HL-60 (cell line): ENCODE data around the gene TSPEAR.
"Not testable (repeated sequence)": the region's sequence is repeated elsewhere in the genome, so short reads cannot be mapped to it uniquely, and the experiment has no call there.

Source experiments
- DNase-seq, 2 experiments: peaks; one replicate each; pipeline ENCODE4 v3.0.0-alpha.2; 2010 to 2020; ENCODE audit warnings: low read depth in 1 of 2, low spot score in 1 of 2
- H3K27ac ChIP-seq: fragments of 250-450 bp; sonication (Bioruptor Pico); replicated peaks from 2 replicates; pipeline ENCODE4 v1.5.1; 2020; ENCODE audit warnings: mild to moderate bottlenecking, moderate library complexity
- H3K27me3 ChIP-seq: fragments of 250-450 bp; sonication (Bioruptor Pico); 2 replicates; pipeline ENCODE4 v1.5.1; 2021; ENCODE audit warnings: mild to moderate bottlenecking, moderate library complexity; ENCODE audit not compliant: insufficient read depth, poor library complexity, severe bottlenecking
- H3K4me3 ChIP-seq: replicated peaks from 2 replicates; pipeline ENCODE4 v1.5.1; 2011; ENCODE audit warnings: mild to moderate bottlenecking, control low read depth, low read length; ENCODE audit not compliant: insufficient read depth
- GABPA ChIP-seq: IDR thresholded peaks from 2 replicates; pipeline ENCODE4 v1.6.1; 2012; ENCODE audit warnings: low read depth
- POLR2AphosphoS5 ChIP-seq: IDR thresholded peaks from 2 replicates; pipeline ENCODE4 v1.6.1; 2012; ENCODE audit warnings: low read depth
- SPI1 ChIP-seq: IDR thresholded peaks from 2 replicates; pipeline ENCODE4 v1.6.1; 2012; ENCODE audit warnings: low read depth, mild to moderate bottlenecking, borderline replicate concordance
- TF ChIP-seq, protein P1 (sequence below): IDR thresholded peaks from one replicate; pipeline ENCODE4 v1.5.1; 2011; ENCODE audit warnings: low read length, control low read depth, inconsistent platforms; ENCODE audit not compliant: insufficient read depth
- TF ChIP-seq, protein P2 (sequence below): IDR thresholded peaks from 2 replicates; pipeline ENCODE4 v1.6.1; 2012; ENCODE audit warnings: low read depth; ENCODE audit not compliant: insufficient replicate concordance

Gene TSPEAR

DNA sequence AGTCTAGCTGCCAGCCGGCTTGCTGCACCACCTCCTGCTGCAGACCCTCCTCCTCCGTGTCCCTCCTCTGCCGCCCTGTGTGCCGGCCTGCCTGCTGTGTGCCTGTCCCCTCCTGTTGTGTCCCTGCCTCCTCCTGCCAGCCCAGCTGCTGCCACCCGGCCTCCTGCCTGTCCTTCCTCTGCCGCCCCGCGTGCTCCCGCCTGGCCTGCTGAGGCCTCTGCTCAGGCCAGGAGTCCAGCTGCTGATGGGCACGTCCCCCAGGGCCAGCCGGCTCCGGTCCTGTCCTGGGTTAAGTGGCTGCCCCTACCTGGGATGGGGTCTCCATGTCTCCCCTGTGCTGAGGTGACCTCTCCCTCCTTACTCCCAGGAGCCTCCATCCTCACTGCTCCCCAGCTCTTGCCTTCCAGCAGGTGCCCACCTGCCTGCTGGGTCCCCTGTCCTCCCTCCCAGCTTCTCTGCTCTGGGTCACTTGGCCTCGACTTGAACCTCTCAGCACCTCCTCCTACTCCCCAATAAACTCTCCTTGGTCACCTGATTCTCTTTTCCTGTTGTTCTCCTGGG, 98.6 kb downstream of the TSPEAR start:
- DNase-seq, result no peak
- TF ChIP-seq, protein P1, sequence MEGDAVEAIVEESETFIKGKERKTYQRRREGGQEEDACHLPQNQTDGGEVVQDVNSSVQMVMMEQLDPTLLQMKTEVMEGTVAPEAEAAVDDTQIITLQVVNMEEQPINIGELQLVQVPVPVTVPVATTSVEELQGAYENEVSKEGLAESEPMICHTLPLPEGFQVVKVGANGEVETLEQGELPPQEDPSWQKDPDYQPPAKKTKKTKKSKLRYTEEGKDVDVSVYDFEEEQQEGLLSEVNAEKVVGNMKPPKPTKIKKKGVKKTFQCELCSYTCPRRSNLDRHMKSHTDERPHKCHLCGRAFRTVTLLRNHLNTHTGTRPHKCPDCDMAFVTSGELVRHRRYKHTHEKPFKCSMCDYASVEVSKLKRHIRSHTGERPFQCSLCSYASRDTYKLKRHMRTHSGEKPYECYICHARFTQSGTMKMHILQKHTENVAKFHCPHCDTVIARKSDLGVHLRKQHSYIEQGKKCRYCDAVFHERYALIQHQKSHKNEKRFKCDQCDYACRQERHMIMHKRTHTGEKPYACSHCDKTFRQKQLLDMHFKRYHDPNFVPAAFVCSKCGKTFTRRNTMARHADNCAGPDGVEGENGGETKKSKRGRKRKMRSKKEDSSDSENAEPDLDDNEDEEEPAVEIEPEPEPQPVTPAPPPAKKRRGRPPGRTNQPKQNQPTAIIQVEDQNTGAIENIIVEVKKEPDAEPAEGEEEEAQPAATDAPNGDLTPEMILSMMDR, result no peak
- no peak for TF ChIP-seq SPI1
- TF ChIP-seq GABPA, result no peak
- TF ChIP-seq, protein P2, sequence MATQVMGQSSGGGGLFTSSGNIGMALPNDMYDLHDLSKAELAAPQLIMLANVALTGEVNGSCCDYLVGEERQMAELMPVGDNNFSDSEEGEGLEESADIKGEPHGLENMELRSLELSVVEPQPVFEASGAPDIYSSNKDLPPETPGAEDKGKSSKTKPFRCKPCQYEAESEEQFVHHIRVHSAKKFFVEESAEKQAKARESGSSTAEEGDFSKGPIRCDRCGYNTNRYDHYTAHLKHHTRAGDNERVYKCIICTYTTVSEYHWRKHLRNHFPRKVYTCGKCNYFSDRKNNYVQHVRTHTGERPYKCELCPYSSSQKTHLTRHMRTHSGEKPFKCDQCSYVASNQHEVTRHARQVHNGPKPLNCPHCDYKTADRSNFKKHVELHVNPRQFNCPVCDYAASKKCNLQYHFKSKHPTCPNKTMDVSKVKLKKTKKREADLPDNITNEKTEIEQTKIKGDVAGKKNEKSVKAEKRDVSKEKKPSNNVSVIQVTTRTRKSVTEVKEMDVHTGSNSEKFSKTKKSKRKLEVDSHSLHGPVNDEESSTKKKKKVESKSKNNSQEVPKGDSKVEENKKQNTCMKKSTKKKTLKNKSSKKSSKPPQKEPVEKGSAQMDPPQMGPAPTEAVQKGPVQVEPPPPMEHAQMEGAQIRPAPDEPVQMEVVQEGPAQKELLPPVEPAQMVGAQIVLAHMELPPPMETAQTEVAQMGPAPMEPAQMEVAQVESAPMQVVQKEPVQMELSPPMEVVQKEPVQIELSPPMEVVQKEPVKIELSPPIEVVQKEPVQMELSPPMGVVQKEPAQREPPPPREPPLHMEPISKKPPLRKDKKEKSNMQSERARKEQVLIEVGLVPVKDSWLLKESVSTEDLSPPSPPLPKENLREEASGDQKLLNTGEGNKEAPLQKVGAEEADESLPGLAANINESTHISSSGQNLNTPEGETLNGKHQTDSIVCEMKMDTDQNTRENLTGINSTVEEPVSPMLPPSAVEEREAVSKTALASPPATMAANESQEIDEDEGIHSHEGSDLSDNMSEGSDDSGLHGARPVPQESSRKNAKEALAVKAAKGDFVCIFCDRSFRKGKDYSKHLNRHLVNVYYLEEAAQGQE, result no peak
- TF ChIP-seq POLR2AphosphoS5, result no peak
- Histone ChIP-seq H3K4me3 (no peak overlapping the region), H3K27ac (no peak overlapping the region), H3K27me3 (no peaks in the 10 kb centered on the region)

DNA sequence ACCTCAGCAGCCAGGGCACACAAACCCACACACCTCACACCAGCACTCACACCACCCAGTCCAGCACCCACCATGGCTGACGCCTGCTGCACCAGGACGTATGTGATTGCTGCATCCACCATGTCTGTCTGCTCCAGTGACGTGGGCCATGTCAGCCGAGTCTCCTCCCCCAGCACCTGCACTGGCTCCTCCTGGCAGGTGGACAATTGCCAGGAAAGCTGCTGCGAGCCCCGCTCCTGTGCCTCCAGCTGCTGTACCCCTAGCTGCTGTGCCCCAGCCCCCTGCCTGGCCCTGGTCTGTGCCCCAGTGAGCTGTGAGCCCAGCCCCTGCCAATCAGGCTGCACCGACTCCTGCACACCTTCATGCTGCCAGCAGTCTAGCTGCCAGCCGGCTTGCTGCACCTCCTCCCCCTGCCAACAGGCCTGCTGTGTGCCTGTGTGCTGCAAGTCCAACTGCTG, 99.3 kb downstream of the TSPEAR start, which contains the start of gene KRTAP10-8:
Gene KRTAP10-8, plus strand, starts transcription at position 51 of the 458 bp plus-strand sequence. Its CDS starts 22 bp downstream, at position 73.
- Histone ChIP-seq H3K4me3 (no peak within 1 kb of the TSS), H3K27ac (no peak within 1 kb of the TSS), H3K27me3 (no peaks in the 10 kb centered on the region)
- no peak for DNase-seq
- TF ChIP-seq POLR2AphosphoS5 (no peak), SPI1 (no peak), GABPA (no peak)
- TF ChIP-seq, protein P2, result no peak
- TF ChIP-seq, protein P1, result no peak

DNA sequence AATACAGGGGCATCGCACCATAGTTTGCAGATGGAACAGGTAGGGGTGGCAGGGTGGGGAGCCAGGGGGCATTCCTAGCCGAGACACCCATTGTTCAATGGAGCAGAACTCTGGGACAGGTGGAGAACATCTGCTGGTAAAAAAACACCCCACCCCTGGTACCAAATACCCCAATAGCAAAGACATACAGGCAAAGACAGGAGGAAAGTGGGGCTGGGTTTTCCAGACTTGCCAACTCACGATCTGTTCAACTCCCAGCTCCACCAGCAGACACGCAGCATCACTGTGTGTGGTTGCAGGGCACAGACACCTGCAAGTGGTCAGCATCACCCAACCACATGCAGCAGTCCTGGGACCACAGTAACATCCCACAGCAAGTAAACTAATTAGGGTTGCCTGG, 99.8 kb downstream of the TSPEAR start:
- no peak for TF ChIP-seq POLR2AphosphoS5
- Histone ChIP-seq H3K27ac (no peak overlapping the region), H3K27me3 (no peaks in the 10 kb centered on the region), H3K4me3 (no peak overlapping the region)
- no peak for DNase-seq

DNA sequence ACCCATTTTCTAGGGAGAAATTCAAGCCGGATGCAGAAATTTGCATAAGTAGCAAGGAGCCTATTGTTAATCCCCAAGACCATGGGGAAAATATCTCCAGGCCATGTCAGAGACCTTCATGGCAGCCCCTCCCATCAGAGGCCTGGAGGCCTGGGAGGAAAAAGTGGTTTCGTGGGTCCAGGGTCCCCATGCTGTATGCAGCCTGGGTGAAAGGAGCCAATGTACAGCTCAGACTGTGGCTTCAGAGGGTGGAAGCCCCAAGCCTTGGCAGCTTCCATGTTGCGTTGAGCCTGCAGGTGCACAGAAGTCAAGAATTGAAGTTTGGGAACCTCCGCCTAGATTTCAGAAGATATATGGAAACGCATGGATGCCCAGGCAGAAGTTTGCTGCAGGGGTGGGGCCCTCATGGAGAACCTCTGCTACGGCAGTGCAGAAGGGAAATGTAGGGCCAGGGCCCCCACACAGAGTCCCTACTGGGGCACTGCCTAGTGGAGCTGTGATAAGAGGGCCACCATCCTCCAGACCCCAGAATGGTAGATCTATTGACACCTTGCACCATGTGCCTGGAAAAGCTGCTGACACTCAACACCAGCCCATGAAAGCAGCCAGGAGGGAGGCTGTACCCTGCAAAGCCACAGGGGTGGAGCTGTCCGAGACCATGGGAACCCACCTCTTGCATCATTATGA, 101.1 kb downstream of the TSPEAR start:
- not testable (repeated sequence) for H3K27ac ChIP-seq, DNase-seq, H3K27me3 ChIP-seq, H3K4me3 ChIP-seq
